GM23338 (cell line): ENCODE measurements around the gene ONECUT1. TPM values are rescaled to one million over a fixed set of nuclear protein-coding genes. Genes with fewer than 3 reads are reported as not detected.

Source experiments
- ATAC-seq: fragments of 200-7000 bp; cut with Tn5 transposase; 3 replicates; pipeline ENCODE4 v1.9.1; 2020
- DNase-seq: peaks from one replicate; pipeline ENCODE4 v3.0.0-alpha.2; 2015; ENCODE audit warnings: low spot score
- H2AFZ ChIP-seq: fragments of 200-600 bp; sonication (generic); 2 replicates; pipeline ENCODE4 v1.8.0; 2016; ENCODE audit warnings: antibody characterized with exemption, mild to moderate bottlenecking, moderate library complexity
- H3F3A ChIP-seq: fragments of 200-600 bp; sonication (generic); replicated peaks from 2 replicates; pipeline ENCODE4 v1.8.0; 2017; ENCODE audit warnings: antibody characterized with exemption, mixed run types, low read depth
- H3K27ac ChIP-seq: fragments of 200-600 bp; sonication (generic); 2 replicates; pipeline ENCODE4 v1.6.1; 2016; ENCODE audit warnings: low read depth
- H3K27me3 ChIP-seq: fragments of 200-600 bp; sonication (generic); 2 replicates; pipeline ENCODE4 v1.8.0; 2016; ENCODE audit warnings: mild to moderate bottlenecking, mixed run types, moderate library complexity; ENCODE audit not compliant: insufficient read depth
- H3K36me3 ChIP-seq: fragments of 200-600 bp; sonication (generic); 2 replicates; pipeline ENCODE4 v1.8.0; 2016; ENCODE audit warnings: mild to moderate bottlenecking; ENCODE audit not compliant: insufficient read depth
- H3K4me1 ChIP-seq: fragments of 200-600 bp; sonication (generic); 2 replicates; pipeline ENCODE4 v1.8.0; 2016; ENCODE audit warnings: mild to moderate bottlenecking, moderate library complexity; ENCODE audit not compliant: insufficient read depth
- H3K4me2 ChIP-seq: fragments of 200-600 bp; sonication (generic); 2 replicates; pipeline ENCODE4 v1.7.1; 2017; ENCODE audit warnings: mixed run types
- H3K4me3 ChIP-seq: fragments of 200-600 bp; sonication (generic); 2 replicates; pipeline ENCODE4 v1.6.1; 2016; ENCODE audit warnings: mixed run types
- H3K79me2 ChIP-seq: fragments of 200-600 bp; sonication (generic); replicated peaks from 2 replicates; pipeline ENCODE4 v1.8.0; 2017; ENCODE audit warnings: mild to moderate bottlenecking; ENCODE audit not compliant: insufficient read depth
- H3K9me2 ChIP-seq: fragments of 200-600 bp; sonication (generic); 2 replicates; pipeline ENCODE4 v1.8.0; 2017; ENCODE audit not compliant: insufficient read depth
- H4K20me1 ChIP-seq: fragments of 200-600 bp; sonication (generic); replicated peaks from 2 replicates; pipeline ENCODE4 v1.8.0; 2017; ENCODE audit warnings: mild to moderate bottlenecking; ENCODE audit not compliant: insufficient read depth
- H3K27ac Mint-ChIP-seq: 2 replicates; pipeline ENCODE4 v1.8.0; 2020; ENCODE audit warnings: inconsistent platforms, mild to moderate bottlenecking, moderate library complexity, mixed read lengths
- H3K27me3 Mint-ChIP-seq: 3 replicates; pipeline ENCODE4 v1.8.0; 2022; ENCODE audit warnings: low read depth, mild to moderate bottlenecking, moderate library complexity, mixed read lengths, inconsistent platforms; ENCODE audit not compliant: insufficient read depth, poor library complexity
- H3K36me3 Mint-ChIP-seq: 3 replicates; pipeline ENCODE4 v1.8.0; 2021; ENCODE audit warnings: low read depth, mild to moderate bottlenecking, inconsistent platforms, moderate library complexity, mixed read lengths
- H3K4me1 Mint-ChIP-seq: 3 replicates; pipeline ENCODE4 v1.8.0; 2020; ENCODE audit warnings: mild to moderate bottlenecking, inconsistent platforms, mixed read lengths
- H3K4me3 Mint-ChIP-seq: 3 replicates; pipeline ENCODE4 v1.8.0; 2021; ENCODE audit warnings: moderate library complexity, mild to moderate bottlenecking, inconsistent platforms, mixed read lengths
- H3K9me3 Mint-ChIP-seq: 3 replicates; pipeline ENCODE4 v1.8.0; 2020; ENCODE audit warnings: moderate library complexity, mild to moderate bottlenecking, inconsistent platforms, mixed read lengths
- EZH2 ChIP-seq: fragments of 200-600 bp; sonication (generic); IDR thresholded peaks from one replicate; pipeline ENCODE4 v1.8.0; 2017; ENCODE audit warnings: antibody characterized with exemption, mild to moderate bottlenecking, low read depth; ENCODE audit not compliant: unreplicated experiment
- polyA plus RNA-seq: library from polyadenylated mRNA; unstranded; fragments of >200 nt; fragmentation: Nextera tagmentation; extraction: Ambion mirVana; gene quantifications from 2 replicates; pipeline ENCODE4 v1.2.1, GENCODE V29; 2016
- total RNA-seq: library from RNA; depleted of rRNA; stranded (reverse); fragments of >200 nt; shearing (Covaris generic); gene quantifications from 2 replicates; pipeline ENCODE4 v1.2.3, GENCODE V29; 2014
- TF ChIP-seq, protein P1 (sequence below): fragments of 250-450 bp; sonication (Bioruptor Pico); IDR thresholded peaks from 2 replicates; pipeline ENCODE4 v1.5.0; 2020; ENCODE audit warnings: mild to moderate bottlenecking, moderate library complexity
- TF ChIP-seq, protein P2 (sequence below), 2 experiments: fragments of 200-600 bp in 1 of 2; sonication (generic) in 1 of 2; conservative IDR thresholded peaks; 2 replicates each; pipeline versions ENCODE4 v1.5.1 to v1.6.1; 2016 to 2017; ENCODE audit warnings: antibody characterized with exemption in 2 of 2, low read depth in 2 of 2, mild to moderate bottlenecking in 2 of 2, moderate library complexity in 1 of 2
- TF ChIP-seq, protein P3 (sequence below): IDR thresholded peaks from 2 replicates; pipeline ENCODE4 v1.6.1; 2016; ENCODE audit warnings: antibody characterized with exemption

ONECUT1 gene
- total and polyA plus RNA-seq, 2 experiments from 2014 or later, result 4.3 to 9.4 TPM

DNA sequence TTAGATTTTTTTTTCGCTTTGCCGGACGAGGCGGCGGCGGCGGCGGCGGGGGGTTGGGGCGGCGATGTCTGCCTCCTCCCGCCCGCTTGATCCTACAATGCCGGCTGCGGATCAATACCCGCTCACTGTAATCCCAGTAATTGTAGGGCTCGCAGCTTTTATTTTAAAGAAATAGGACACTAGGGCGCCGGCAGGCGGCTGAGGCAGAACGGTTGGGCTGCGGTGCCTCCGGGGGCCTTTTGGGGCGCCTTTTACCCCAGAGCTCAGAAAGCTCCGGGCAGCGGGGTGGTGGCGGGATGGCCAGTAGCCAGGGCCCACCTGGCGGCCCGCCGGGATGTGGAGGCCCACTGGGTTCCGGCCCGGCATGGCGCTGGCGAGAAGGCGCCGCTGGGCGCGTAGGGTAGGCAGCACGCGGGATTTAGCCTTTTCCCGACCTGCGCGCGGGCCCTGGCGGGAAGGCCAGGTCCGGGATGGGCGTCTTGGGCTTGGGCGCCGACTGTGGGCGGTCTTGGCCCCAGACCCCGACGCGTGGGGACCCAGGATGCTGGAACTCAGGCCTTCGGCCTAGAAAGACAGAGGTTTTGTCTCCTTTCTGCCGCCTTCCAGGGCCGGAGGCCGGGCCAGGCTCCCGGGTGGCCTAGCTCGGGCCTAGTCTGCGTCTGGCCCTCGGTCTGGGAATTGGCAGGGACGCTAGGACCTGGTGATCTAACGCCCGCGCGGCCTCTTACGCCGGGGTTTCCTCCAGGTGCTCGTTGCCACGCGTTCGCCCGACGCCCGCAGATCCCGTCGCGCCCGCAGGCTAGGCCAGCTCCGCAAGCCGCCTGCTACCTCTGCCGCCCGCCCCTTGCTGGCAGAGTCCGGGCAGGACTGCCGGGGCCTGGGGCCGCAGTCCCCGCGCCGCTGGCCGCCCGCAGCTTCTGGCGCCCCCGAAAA lies 15.5 kb upstream of the ONECUT1 start (continued):
- TF ChIP-seq, protein P1, sequence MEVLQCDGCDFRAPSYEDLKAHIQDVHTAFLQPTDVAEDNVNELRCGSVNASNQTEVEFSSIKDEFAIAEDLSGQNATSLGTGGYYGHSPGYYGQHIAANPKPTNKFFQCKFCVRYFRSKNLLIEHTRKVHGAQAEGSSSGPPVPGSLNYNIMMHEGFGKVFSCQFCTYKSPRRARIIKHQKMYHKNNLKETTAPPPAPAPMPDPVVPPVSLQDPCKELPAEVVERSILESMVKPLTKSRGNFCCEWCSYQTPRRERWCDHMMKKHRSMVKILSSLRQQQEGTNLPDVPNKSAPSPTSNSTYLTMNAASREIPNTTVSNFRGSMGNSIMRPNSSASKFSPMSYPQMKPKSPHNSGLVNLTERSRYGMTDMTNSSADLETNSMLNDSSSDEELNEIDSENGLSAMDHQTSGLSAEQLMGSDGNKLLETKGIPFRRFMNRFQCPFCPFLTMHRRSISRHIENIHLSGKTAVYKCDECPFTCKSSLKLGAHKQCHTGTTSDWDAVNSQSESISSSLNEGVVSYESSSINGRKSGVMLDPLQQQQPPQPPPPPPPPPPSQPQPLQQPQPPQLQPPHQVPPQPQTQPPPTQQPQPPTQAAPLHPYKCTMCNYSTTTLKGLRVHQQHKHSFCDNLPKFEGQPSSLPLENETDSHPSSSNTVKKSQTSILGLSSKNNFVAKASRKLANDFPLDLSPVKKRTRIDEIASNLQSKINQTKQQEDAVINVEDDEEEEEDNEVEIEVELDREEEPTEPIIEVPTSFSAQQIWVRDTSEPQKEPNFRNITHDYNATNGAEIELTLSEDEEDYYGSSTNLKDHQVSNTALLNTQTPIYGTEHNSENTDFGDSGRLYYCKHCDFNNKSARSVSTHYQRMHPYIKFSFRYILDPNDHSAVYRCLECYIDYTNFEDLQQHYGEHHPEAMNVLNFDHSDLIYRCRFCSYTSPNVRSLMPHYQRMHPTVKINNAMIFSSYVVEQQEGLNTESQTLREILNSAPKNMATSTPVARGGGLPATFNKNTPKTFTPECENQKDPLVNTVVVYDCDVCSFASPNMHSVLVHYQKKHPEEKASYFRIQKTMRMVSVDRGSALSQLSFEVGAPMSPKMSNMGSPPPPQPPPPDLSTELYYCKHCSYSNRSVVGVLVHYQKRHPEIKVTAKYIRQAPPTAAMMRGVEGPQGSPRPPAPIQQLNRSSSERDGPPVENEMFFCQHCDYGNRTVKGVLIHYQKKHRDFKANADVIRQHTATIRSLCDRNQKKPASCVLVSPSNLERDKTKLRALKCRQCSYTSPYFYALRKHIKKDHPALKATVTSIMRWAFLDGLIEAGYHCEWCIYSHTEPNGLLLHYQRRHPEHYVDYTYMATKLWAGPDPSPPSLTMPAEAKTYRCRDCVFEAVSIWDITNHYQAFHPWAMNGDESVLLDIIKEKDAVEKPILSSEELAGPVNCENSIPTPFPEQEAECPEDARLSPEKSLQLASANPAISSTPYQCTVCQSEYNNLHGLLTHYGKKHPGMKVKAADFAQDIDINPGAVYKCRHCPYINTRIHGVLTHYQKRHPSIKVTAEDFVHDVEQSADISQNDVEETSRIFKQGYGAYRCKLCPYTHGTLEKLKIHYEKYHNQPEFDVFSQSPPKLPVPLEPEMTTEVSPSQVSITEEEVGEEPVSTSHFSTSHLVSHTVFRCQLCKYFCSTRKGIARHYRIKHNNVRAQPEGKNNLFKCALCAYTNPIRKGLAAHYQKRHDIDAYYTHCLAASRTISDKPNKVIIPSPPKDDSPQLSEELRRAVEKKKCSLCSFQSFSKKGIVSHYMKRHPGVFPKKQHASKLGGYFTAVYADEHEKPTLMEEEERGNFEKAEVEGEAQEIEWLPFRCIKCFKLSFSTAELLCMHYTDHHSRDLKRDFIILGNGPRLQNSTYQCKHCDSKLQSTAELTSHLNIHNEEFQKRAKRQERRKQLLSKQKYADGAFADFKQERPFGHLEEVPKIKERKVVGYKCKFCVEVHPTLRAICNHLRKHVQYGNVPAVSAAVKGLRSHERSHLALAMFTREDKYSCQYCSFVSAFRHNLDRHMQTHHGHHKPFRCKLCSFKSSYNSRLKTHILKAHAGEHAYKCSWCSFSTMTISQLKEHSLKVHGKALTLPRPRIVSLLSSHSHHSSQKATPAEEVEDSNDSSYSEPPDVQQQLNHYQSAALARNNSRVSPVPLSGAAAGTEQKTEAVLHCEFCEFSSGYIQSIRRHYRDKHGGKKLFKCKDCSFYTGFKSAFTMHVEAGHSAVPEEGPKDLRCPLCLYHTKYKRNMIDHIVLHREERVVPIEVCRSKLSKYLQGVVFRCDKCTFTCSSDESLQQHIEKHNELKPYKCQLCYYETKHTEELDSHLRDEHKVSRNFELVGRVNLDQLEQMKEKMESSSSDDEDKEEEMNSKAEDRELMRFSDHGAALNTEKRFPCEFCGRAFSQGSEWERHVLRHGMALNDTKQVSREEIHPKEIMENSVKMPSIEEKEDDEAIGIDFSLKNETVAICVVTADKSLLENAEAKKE (CRISPR knock-in tag), result no peak
- TF ChIP-seq, protein P2, sequence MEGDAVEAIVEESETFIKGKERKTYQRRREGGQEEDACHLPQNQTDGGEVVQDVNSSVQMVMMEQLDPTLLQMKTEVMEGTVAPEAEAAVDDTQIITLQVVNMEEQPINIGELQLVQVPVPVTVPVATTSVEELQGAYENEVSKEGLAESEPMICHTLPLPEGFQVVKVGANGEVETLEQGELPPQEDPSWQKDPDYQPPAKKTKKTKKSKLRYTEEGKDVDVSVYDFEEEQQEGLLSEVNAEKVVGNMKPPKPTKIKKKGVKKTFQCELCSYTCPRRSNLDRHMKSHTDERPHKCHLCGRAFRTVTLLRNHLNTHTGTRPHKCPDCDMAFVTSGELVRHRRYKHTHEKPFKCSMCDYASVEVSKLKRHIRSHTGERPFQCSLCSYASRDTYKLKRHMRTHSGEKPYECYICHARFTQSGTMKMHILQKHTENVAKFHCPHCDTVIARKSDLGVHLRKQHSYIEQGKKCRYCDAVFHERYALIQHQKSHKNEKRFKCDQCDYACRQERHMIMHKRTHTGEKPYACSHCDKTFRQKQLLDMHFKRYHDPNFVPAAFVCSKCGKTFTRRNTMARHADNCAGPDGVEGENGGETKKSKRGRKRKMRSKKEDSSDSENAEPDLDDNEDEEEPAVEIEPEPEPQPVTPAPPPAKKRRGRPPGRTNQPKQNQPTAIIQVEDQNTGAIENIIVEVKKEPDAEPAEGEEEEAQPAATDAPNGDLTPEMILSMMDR (conservative IDR thresholded peaks at IDR 0.05; ENCODE audit: low read depth in 2 of 2), result peak in 1 of 2 experiments; percentile 42; a peak in 3 of 4 replicates

DNA sequence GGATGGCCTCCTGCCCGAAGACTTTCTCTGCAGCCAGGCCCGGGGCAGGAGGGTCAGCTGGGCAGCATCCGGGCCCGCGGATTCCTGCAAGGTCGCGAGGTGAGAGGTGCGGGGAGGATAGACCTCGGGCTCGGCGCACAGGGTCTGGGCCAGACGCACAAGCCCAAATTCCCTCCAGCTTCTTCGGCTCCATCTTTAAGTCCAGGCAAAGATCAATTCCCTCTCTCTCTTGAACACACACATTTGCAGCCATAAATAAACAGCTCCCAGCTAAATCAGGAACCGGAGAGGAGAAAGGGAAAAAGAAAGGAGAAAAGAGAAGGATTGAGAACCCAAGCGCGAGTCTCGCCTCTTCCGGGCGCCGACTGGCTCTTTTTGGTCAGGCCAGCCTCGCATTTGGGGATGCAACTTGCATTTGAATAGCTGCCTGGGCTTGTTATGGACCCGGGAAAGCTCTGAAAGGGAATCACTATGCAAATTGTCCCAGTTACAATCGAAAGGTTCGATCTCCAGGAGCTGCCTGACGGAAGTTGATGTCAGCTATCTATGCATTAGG lies 14.5 kb upstream of the ONECUT1 start:
- DNase-seq (peak; percentile 93), ATAC-seq (peak; percentile 50)
- H3K9me2 ChIP-seq, result no peaks in the 10 kb centered on the region
- peak overlapping the region; percentile 66 for H3K4me3 ChIP-seq
- H4K20me1 ChIP-seq, result peaks cover 15% of the 10 kb centered on the region
- H3K27me3 ChIP-seq, result peaks cover 84% of the 10 kb centered on the region
- H3F3A ChIP-seq, result peaks cover 19% of the 10 kb centered on the region
- peak overlapping the region; percentile 92 for H3K27ac ChIP-seq
- no peak overlapping the region for H2AFZ ChIP-seq
- H3K9me3 Mint-ChIP-seq, result peaks cover 16% of the 10 kb centered on the region; the same call in 1 of the 3 replicates
- H3K79me2 ChIP-seq, result peaks cover 15% of the 10 kb centered on the region
- H3K36me3 Mint-ChIP-seq, result peaks cover 38% of the 10 kb centered on the region
- peak overlapping the region; percentile 88 for H3K4me2 ChIP-seq
- peak overlapping the region; percentile 76 for H3K4me3 Mint-ChIP-seq
- H3K27me3 Mint-ChIP-seq, result peaks cover 50% of the 10 kb centered on the region
- H3K4me1 ChIP-seq, result peaks cover 55% of the 10 kb centered on the region
- peak overlapping the region; percentile 94 for H3K27ac Mint-ChIP-seq
- H3K36me3 ChIP-seq, result no peaks in the 10 kb centered on the region; the same call in 1 of the 2 replicates
- H3K4me1 Mint-ChIP-seq, result peaks cover 58% of the 10 kb centered on the region
- TF ChIP-seq EZH2, result no peak
- TF ChIP-seq, protein P3, sequence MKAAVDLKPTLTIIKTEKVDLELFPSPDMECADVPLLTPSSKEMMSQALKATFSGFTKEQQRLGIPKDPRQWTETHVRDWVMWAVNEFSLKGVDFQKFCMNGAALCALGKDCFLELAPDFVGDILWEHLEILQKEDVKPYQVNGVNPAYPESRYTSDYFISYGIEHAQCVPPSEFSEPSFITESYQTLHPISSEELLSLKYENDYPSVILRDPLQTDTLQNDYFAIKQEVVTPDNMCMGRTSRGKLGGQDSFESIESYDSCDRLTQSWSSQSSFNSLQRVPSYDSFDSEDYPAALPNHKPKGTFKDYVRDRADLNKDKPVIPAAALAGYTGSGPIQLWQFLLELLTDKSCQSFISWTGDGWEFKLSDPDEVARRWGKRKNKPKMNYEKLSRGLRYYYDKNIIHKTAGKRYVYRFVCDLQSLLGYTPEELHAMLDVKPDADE, result 0 out of 2 replicates have a peak, but pooled peaks have one; percentile 11
